GM19193 (cell line): ENCODE data around the gene EYA2.

Source experiments
- POLR2A ChIP-seq: IDR thresholded peaks from 4 replicates; pipeline ENCODE4 v1.6.1; 2011; ENCODE audit not compliant: insufficient read depth, insufficient read length; ENCODE audit errors: extremely low read depth

The EYA2 gene

GRCh38 chr20:47230811-47231256 lies 336.2 kb downstream of the EYA2 start:
- TF ChIP-seq POLR2A = no peak

DNA sequence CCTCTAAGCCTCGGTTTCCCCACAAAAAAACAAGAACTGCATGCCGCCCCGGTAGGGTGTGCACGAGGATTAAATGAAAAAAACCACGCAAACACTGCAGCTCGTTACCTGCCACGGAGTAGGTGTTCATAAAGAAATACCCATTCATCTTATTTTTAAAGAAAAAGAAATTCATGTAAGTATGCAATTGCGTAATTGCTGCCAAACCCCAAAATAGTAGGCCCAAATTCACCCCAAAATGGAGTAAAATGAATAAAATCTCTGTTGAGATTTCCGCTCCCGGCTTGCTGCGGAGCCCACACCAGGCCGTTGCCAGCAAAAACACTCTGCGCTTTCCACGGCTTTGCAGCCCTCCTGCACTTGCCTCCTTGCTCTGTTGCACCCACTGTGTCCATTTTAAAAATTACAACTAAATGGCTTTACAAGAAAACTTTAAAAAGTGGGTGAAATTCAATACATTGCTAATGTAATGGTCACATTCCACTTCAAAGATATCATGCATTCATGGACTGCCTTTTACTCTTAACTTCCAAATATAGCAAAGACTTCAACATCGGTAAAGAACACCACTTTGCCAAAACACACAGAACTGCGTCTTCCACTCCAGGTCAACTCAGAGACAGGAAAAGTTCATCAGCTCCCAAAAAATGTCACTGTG lies 336.9 kb downstream of the EYA2 start:
- no peak for TF ChIP-seq POLR2A

DNA sequence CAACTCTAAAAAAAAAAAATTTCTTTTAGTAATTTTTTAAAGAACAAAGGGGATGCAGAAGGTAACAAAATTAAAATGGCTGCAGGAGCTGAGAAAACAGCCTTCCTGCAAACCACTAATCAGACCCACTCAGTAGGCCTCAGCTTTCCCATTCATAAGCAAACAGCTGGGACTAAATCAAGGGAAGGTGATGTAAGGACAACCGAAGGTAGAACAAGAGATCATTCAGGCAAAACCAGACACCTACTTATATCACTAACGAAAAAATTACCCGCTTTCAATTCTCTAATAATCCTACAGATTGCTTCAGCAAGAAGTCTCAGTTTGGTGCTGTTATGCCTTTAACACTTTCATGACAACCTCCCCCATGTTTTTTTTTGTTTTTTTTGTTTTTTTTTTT lies 337.9 kb downstream of the EYA2 start:
- TF ChIP-seq POLR2A = no peak

DNA sequence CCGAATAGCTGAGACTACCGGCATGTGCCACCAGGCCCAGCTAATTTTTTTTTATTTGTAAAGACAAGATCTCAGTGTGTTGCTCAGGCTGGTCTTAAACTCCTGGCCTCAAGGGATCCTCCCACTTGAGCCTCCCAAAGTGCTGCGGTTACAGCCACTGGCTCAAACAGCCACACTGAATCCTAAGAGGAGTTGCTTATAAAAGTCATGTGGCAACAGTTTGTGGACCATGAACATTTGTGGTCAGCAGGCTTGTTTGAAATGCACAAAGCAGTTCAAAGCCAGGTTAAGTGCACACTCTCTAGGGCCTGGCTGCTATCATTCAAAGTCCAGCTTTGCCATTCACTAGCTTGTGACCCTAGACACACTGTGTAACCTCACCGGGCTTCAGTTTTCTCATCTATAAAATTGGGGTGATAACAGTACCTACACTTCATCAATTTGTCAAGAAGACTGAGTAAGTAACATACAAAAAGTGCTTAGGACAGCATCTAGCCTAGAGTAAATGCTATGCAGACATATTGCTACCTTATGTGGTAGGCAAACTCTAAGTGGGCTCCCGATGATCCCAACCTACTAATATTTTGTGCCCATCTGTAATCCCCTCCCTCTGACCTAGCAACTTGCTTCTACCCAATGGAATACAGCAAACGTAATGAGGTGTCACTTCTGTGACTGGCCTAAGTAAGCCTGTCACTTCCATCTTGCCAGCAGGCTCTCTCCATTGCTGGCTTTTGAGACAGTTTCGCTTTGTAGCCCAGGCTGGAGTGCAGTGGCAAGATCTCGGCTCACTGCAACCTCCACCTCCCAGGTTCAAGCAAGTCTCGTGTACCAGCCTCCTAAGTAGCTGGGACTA lies 338.9 kb downstream of the EYA2 start:
- TF ChIP-seq POLR2A = no peak

DNA sequence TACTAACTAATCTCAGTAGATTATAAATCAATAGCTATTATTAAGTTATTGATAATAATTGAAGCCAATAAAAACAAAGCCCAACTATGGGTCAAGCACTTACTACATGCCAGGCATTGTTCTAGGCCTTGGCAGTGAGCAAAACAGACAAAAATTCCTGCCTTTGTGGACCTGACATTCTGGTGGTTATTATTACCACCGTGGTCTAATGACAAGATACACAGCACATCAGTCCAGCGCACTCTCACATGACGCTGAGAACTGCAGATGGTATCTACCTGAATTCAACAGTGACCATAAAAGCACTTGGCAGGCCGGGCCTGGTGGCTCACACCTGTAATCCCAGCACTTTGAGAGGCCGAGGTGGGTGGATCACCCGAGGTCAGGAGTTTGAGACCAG lies 340.5 kb downstream of the EYA2 start:
- TF ChIP-seq POLR2A = no peak

GRCh38 chr20:47235853-47236638 lies 341.4 kb downstream of the EYA2 start:
- no peak for TF ChIP-seq POLR2A

DNA sequence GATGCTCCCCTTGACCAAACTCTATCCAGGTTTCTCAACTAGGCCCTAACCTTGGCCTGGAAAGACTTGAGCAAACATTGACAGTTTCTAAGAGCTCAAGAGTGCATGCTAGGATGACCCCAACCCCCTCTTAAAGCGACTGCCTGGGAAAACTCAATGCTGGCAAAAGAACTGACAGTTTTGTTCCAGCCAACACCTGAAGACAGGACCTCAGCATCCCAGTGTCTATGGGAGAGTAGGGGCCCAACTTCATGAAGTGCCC lies 341.9 kb downstream of the EYA2 start:
- no peak for TF ChIP-seq POLR2A

GRCh38 chr20:47237715-47238114 lies 343.1 kb downstream of the EYA2 start:
- TF ChIP-seq POLR2A = no peak
